ENCODE data around the gene RAI1. TPM values are rescaled to one million over a fixed set of nuclear protein-coding genes. Genes with fewer than 3 reads are reported as not detected.
A peak's percentile ranks its signal among the peaks of the same experiment; 100 is the strongest.

RAI1 gene
- total and polyA plus RNA-seq, 2 experiments from 2014 or later, result 0.87 to 0.89 TPM

- Histone ChIP-seq H3K4me3 (no peak overlapping the region), H4K20me1 (replicated peaks; ENCODE audit: insufficient read depth) (peaks cover 38% of the 10 kb centered on the region), H3K79me2 (replicated peaks; ENCODE audit: insufficient read depth) (peaks cover 17% of the 10 kb centered on the region), H3K36me3 (ENCODE audit: insufficient read depth) (no peaks in the 10 kb centered on the region; the same call in 1 of the 2 replicates), H3K4me1 (ENCODE audit: insufficient read depth) (peaks cover 11% of the 10 kb centered on the region), H3K27ac (ENCODE audit: low read depth) (no peak overlapping the region), H2AFZ (no peak overlapping the region), H3K27me3 (ENCODE audit: insufficient read depth) (no peaks in the 10 kb centered on the region), H3F3A (replicated peaks; ENCODE audit: low read depth) (peaks cover 20% of the 10 kb centered on the region), H3K4me2 (no peak overlapping the region), H3K9me2 (ENCODE audit: insufficient read depth) (no peaks in the 10 kb centered on the region)
- DNase-seq (ENCODE audit: low spot score) (no peak), ATAC-seq (no peak)
- Mint-ChIP-seq H3K4me1 (peaks cover 41% of the 10 kb centered on the region), H3K4me3 (no peak overlapping the region), H3K9me3 (no peaks in the 10 kb centered on the region; the same call in 2 of the 3 replicates), H3K36me3 (ENCODE audit: low read depth) (peaks cover 61% of the 10 kb centered on the region), H3K27ac (no peak overlapping the region), H3K27me3 (ENCODE audit: insufficient read depth, low read depth, poor library complexity) (peaks cover 10% of the 10 kb centered on the region)
- TF ChIP-seq, protein P1, sequence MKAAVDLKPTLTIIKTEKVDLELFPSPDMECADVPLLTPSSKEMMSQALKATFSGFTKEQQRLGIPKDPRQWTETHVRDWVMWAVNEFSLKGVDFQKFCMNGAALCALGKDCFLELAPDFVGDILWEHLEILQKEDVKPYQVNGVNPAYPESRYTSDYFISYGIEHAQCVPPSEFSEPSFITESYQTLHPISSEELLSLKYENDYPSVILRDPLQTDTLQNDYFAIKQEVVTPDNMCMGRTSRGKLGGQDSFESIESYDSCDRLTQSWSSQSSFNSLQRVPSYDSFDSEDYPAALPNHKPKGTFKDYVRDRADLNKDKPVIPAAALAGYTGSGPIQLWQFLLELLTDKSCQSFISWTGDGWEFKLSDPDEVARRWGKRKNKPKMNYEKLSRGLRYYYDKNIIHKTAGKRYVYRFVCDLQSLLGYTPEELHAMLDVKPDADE (IDR thresholded peaks at IDR 0.05), result no peak
- no peak for TF ChIP-seq CREB1 (CRISPR knock-in tag; IDR thresholded peaks at IDR 0.05; ENCODE audit: low read depth)
- TF ChIP-seq, protein P2, sequence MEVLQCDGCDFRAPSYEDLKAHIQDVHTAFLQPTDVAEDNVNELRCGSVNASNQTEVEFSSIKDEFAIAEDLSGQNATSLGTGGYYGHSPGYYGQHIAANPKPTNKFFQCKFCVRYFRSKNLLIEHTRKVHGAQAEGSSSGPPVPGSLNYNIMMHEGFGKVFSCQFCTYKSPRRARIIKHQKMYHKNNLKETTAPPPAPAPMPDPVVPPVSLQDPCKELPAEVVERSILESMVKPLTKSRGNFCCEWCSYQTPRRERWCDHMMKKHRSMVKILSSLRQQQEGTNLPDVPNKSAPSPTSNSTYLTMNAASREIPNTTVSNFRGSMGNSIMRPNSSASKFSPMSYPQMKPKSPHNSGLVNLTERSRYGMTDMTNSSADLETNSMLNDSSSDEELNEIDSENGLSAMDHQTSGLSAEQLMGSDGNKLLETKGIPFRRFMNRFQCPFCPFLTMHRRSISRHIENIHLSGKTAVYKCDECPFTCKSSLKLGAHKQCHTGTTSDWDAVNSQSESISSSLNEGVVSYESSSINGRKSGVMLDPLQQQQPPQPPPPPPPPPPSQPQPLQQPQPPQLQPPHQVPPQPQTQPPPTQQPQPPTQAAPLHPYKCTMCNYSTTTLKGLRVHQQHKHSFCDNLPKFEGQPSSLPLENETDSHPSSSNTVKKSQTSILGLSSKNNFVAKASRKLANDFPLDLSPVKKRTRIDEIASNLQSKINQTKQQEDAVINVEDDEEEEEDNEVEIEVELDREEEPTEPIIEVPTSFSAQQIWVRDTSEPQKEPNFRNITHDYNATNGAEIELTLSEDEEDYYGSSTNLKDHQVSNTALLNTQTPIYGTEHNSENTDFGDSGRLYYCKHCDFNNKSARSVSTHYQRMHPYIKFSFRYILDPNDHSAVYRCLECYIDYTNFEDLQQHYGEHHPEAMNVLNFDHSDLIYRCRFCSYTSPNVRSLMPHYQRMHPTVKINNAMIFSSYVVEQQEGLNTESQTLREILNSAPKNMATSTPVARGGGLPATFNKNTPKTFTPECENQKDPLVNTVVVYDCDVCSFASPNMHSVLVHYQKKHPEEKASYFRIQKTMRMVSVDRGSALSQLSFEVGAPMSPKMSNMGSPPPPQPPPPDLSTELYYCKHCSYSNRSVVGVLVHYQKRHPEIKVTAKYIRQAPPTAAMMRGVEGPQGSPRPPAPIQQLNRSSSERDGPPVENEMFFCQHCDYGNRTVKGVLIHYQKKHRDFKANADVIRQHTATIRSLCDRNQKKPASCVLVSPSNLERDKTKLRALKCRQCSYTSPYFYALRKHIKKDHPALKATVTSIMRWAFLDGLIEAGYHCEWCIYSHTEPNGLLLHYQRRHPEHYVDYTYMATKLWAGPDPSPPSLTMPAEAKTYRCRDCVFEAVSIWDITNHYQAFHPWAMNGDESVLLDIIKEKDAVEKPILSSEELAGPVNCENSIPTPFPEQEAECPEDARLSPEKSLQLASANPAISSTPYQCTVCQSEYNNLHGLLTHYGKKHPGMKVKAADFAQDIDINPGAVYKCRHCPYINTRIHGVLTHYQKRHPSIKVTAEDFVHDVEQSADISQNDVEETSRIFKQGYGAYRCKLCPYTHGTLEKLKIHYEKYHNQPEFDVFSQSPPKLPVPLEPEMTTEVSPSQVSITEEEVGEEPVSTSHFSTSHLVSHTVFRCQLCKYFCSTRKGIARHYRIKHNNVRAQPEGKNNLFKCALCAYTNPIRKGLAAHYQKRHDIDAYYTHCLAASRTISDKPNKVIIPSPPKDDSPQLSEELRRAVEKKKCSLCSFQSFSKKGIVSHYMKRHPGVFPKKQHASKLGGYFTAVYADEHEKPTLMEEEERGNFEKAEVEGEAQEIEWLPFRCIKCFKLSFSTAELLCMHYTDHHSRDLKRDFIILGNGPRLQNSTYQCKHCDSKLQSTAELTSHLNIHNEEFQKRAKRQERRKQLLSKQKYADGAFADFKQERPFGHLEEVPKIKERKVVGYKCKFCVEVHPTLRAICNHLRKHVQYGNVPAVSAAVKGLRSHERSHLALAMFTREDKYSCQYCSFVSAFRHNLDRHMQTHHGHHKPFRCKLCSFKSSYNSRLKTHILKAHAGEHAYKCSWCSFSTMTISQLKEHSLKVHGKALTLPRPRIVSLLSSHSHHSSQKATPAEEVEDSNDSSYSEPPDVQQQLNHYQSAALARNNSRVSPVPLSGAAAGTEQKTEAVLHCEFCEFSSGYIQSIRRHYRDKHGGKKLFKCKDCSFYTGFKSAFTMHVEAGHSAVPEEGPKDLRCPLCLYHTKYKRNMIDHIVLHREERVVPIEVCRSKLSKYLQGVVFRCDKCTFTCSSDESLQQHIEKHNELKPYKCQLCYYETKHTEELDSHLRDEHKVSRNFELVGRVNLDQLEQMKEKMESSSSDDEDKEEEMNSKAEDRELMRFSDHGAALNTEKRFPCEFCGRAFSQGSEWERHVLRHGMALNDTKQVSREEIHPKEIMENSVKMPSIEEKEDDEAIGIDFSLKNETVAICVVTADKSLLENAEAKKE (CRISPR knock-in tag; IDR thresholded peaks at IDR 0.05), result no peak
- no peak for TF ChIP-seq ZNF331 (CRISPR knock-in tag; IDR thresholded peaks at IDR 0.05; ENCODE audit: low read depth)
- no peak for TF ChIP-seq JUNB (IDR thresholded peaks at IDR 0.05; ENCODE audit: unreplicated experiment)
- TF ChIP-seq POLR2AphosphoS5 (IDR thresholded peaks at IDR 0.05; ENCODE audit: low read depth), result 0 out of 2 replicates have a peak, but pooled peaks have one; percentile 4
- TF ChIP-seq, protein P3, sequence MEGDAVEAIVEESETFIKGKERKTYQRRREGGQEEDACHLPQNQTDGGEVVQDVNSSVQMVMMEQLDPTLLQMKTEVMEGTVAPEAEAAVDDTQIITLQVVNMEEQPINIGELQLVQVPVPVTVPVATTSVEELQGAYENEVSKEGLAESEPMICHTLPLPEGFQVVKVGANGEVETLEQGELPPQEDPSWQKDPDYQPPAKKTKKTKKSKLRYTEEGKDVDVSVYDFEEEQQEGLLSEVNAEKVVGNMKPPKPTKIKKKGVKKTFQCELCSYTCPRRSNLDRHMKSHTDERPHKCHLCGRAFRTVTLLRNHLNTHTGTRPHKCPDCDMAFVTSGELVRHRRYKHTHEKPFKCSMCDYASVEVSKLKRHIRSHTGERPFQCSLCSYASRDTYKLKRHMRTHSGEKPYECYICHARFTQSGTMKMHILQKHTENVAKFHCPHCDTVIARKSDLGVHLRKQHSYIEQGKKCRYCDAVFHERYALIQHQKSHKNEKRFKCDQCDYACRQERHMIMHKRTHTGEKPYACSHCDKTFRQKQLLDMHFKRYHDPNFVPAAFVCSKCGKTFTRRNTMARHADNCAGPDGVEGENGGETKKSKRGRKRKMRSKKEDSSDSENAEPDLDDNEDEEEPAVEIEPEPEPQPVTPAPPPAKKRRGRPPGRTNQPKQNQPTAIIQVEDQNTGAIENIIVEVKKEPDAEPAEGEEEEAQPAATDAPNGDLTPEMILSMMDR (conservative IDR thresholded peaks at IDR 0.05; ENCODE audit: low read depth in 2 of 2), result 0 out of 4 replicates have a peak, but pooled peaks of 1 of the 2 experiments have one; percentile 7
- TF ChIP-seq STAT1 (IDR thresholded peaks at IDR 0.05; ENCODE audit: unreplicated experiment), result no peak
These were observed 135.7 kb downstream of the RAI1 start for GRCh38 chr17:17816831-17817551.

Data from GM23338 (cell line).